Pulmonary artery endothelial cell (primary cell): ENCODE data around the gene CRISP3. TPM values are rescaled to one million over a fixed set of nuclear protein-coding genes. Genes with fewer than 3 reads are reported as not detected.

Experiments
- DNase-seq: peaks from one replicate; pipeline ENCODE4 v3.0.0-alpha.2; 2011; ENCODE audit warnings: low read depth, low spot score
- total RNA-seq: library from RNA; depleted of rRNA; stranded (reverse); fragments of >200 nt; gene quantifications from 2 replicates; pipeline ENCODE4 v1.2.3, GENCODE V29; 2014

Gene CRISP3
- total RNA-seq, 1 donor from 2014 or later: not detected

- DNase-seq: no peak
Measured at GRCh38 chr6:49692534-49692933, 51.7 kb downstream of the CRISP3 start.

Other genes with a start within 250 kb of the CRISP3 start
- not detected in 2 replicates for gene GLYATL3, start 244.5 kb downstream of the CRISP3 start, total RNA-seq
- gene C6orf141, start 193.7 kb downstream of the CRISP3 start, total RNA-seq: 2.8 and 6.0 TPM in 2 replicates
- gene RHAG, start 107.5 kb downstream of the CRISP3 start, total RNA-seq: not detected in 2 replicates
- not detected in 2 replicates for gene CRISP2, start 30.8 kb downstream of the CRISP3 start, total RNA-seq
- gene PGK2, start 42.9 kb upstream of the CRISP3 start, total RNA-seq: not detected in 2 replicates
- not detected in 2 replicates for gene CRISP1, start 122.1 kb upstream of the CRISP3 start, total RNA-seq
- not detected in 2 replicates for gene DEFB114, start 219.8 kb upstream of the CRISP3 start, total RNA-seq
- not detected in 2 replicates for gene DEFB113, start 225.2 kb upstream of the CRISP3 start, total RNA-seq